Measurements from ENCODE around the gene ZNF407.
A peak's percentile ranks its signal among the peaks of the same experiment; 100 is the strongest.

The ZNF407 gene

DNA sequence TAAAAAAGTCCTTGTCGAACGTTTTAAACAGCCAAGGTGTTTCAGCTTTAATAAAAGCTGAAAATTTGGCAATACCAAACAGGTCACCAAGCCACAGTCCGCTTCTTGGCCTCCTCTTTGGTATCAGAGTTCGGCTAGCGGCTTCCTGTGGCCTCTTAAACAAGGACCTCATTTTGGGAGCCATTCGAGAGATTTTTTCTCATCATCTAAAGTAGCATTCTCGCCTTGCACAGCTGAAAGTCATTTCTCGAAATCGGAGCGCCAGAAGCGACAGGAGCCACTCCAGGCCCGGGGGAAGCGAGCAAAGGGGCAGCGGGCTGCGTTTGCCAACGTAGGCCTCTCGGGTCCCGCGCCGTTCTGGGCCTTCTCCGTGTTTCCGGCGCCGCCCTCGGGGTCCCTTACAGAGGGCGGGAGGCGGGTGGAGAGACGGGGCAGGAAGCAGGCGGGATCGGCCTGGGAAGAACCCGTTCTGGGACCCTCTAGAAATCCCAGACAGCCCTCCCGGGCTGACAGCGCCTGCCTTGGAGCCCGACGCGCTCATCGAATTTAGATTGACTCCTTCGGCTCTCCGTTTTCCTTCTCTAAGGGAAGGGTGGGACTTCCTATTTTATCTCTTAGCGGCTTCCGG is 522 bp upstream of the ZNF407 start:
- DNase-seq (ENCODE audit: low spot score) = peak; percentile 69
- in situ Hi-C loops (cut with MboI; ENCODE audit: low pct_unique_long_range_greater_than_20kb, low sequenced_read_pairs, unreplicated experiment) = no loop called here
- TF ChIP-seq, protein P1, sequence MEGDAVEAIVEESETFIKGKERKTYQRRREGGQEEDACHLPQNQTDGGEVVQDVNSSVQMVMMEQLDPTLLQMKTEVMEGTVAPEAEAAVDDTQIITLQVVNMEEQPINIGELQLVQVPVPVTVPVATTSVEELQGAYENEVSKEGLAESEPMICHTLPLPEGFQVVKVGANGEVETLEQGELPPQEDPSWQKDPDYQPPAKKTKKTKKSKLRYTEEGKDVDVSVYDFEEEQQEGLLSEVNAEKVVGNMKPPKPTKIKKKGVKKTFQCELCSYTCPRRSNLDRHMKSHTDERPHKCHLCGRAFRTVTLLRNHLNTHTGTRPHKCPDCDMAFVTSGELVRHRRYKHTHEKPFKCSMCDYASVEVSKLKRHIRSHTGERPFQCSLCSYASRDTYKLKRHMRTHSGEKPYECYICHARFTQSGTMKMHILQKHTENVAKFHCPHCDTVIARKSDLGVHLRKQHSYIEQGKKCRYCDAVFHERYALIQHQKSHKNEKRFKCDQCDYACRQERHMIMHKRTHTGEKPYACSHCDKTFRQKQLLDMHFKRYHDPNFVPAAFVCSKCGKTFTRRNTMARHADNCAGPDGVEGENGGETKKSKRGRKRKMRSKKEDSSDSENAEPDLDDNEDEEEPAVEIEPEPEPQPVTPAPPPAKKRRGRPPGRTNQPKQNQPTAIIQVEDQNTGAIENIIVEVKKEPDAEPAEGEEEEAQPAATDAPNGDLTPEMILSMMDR (IDR thresholded peaks at IDR 0.05; ENCODE audit: extremely low read depth, insufficient read depth, missing control alignments) = no peak

DNA sequence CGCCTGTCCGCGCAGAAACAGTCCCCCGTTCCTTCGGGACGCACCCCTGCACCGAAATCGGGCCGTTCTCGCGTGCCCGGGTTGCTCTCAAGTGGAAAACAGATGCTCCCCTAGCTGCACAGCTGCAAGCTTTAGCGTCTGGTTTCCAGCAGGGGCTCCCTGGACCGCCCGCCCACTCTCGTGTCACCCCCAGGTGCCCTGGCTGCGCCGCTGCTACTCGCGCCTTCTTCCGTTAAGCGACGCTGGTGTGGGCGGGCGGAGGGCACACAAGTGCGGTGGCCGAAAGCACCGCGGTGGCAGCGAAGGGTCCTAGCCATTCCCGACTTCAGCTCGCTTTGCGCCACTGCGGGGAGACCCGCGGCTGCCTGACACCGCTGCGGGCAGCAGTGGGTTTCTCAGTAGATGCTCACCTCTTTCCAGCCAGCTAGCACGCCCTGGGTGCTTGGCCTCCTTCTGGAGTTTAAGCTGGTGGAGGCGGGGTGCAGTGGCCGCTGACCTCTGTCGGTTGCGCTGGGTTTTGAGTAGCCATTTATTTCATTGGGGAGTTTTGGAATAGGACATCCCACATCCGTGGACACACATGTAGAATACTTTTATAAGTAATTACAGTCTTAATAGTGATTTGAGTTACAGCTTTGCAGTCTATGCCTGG is 806 bp downstream of the ZNF407 start:
- DNase-seq (ENCODE audit: low spot score) = peak; percentile 64
- TF ChIP-seq, protein P1 (IDR thresholded peaks at IDR 0.05; ENCODE audit: extremely low read depth, insufficient read depth, missing control alignments) = peak; percentile 10
- in situ Hi-C loops (cut with MboI; ENCODE audit: low pct_unique_long_range_greater_than_20kb, low sequenced_read_pairs, unreplicated experiment) = no loop called here

DNA sequence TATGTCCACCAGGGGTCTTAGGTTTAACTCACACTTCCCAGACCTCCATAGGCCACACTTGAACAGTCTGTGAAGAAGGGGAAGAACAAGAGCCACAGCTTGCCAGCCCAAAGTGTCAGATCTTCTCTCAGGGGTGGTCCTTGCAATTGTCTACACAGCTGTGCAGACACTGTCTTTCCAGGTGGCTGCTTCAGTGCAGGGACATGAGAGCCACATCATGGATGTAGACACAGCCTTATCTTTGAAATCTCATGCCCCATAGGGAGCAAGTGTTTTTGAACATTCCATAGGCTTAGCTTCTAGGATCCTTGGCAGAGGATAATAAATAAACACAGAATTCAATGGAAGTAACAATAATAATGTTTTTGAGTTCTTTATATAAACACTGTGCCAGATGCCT is 6.7 kb downstream of the ZNF407 start:
- no peak for DNase-seq (ENCODE audit: low spot score)
- in situ Hi-C loops (cut with MboI; ENCODE audit: low pct_unique_long_range_greater_than_20kb, low sequenced_read_pairs, unreplicated experiment) = no loop called here
- TF ChIP-seq, protein P1 (IDR thresholded peaks at IDR 0.05; ENCODE audit: extremely low read depth, insufficient read depth, missing control alignments) = no peak

DNA sequence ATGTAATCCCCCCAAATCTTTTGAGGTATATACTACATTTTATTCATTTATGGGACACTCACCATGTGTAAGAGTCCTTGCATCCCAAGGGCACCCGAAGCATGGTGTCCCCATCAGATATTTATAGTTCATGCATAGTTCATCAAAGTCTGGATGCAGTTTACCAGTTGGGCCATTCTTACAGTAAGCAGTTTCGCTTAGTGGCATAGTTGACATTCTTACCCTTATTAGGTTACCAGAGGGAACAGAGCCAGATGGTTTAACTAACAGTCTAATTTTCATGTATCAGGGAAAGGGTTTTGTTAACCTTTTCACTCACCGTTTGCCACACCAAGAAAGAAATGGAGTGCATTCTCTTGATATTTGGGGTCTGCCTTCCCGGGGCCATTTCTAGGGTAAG is 7.1 kb downstream of the ZNF407 start:
- DNase-seq (ENCODE audit: low spot score) = no peak
- in situ Hi-C loops (cut with MboI; ENCODE audit: low pct_unique_long_range_greater_than_20kb, low sequenced_read_pairs, unreplicated experiment) = no loop called here
- TF ChIP-seq, protein P1 (IDR thresholded peaks at IDR 0.05; ENCODE audit: extremely low read depth, insufficient read depth, missing control alignments) = no peak

DNA sequence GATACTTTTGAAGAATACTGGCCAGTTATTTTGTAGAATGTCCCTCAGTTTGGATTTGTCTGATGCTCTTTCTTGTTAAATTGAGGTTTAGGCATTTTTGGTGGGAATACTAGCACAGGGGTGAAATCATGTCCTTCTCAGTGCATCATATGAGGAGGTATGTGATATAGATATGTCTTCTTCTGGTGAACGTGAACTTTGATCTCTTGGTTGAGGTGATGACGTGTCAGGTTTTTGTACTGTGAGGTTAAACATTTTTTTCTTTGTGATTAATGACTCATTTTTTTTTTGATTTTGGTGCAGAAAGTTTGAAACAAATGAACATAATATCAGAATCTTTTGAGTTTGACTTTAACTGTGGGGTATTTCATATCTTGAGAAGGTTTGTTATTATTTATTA is 11.0 kb downstream of the ZNF407 start:
- in situ Hi-C loops (cut with MboI; ENCODE audit: low pct_unique_long_range_greater_than_20kb, low sequenced_read_pairs, unreplicated experiment) = no loop called here
- TF ChIP-seq, protein P1 (IDR thresholded peaks at IDR 0.05; ENCODE audit: extremely low read depth, insufficient read depth, missing control alignments) = no peak
- no peak for DNase-seq (ENCODE audit: low spot score)

DNA sequence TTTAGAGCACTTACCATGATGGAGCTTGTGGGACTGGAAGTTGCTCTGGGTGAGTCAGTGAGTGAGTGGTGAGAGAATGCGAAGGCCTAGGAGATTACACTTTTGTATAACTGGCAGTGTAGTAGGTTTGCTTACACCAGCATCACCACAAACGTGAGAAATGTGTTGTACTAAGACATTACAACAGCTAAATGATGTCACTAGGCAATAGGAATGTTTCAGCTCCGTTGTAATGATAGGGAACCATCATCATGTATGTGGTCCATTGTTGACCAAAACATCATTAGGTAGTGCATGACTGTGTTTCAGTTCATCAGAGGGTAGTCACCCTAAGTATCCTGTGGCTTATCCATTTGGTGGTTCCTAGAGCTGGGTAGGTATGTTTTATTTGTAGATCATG is 11.9 kb downstream of the ZNF407 start:
- TF ChIP-seq, protein P1 (IDR thresholded peaks at IDR 0.05; ENCODE audit: extremely low read depth, insufficient read depth, missing control alignments) = no peak
- DNase-seq (ENCODE audit: low spot score) = no peak
- in situ Hi-C loops (cut with MboI; ENCODE audit: low pct_unique_long_range_greater_than_20kb, low sequenced_read_pairs, unreplicated experiment) = no loop called here
